Activated CD8-positive, alpha-beta T cell treated with anti-CD3 and anti-CD28 coated beads for 36 hours (primary cell): ENCODE data around the gene FAM98C. TPM values are rescaled to one million over a fixed set of nuclear protein-coding genes. Genes with fewer than 3 reads are reported as not detected.

ENCODE experiments used
- ATAC-seq: fragments of 200-7000 bp; cut with Tn5 transposase; one replicate; pipeline ENCODE4 v1.10.0; 2021; ENCODE audit warnings: mild to moderate bottlenecking, moderate library complexity
- CTCF ChIA-PET: fragments of 350-600 bp; sonication (Branson Sonifier 250); formaldehyde crosslinking; loops from one replicate; lab custom pipeline; 2021; ENCODE audit warnings: antibody characterized with exemption; lab: Charles Lee
- POLR2A ChIA-PET: fragments of 350-600 bp; sonication (Branson Sonifier 250); formaldehyde crosslinking; loops from one replicate; lab custom pipeline; 2021; ENCODE audit warnings: antibody characterized with exemption; lab: Charles Lee
- DNase-seq: peaks from one replicate; pipeline ENCODE4 v3.0.0-alpha.2; 2020
- H3K27ac Mint-ChIP-seq: one replicate; pipeline ENCODE4 v1.8.0; 2021; ENCODE audit warnings: mild to moderate bottlenecking, mixed read lengths
- H3K27me3 Mint-ChIP-seq: one replicate; pipeline ENCODE4 v1.8.0; 2021; ENCODE audit warnings: mixed read lengths
- H3K36me3 Mint-ChIP-seq: one replicate; pipeline ENCODE4 v1.8.0; 2021; ENCODE audit warnings: low read depth, mixed read lengths
- H3K4me1 Mint-ChIP-seq: one replicate; pipeline ENCODE4 v1.8.0; 2021; ENCODE audit warnings: low read depth, mixed read lengths
- H3K4me3 Mint-ChIP-seq: one replicate; pipeline ENCODE4 v1.8.0; 2021; ENCODE audit warnings: mild to moderate bottlenecking, moderate library complexity, mixed read lengths
- H3K9me3 Mint-ChIP-seq: one replicate; pipeline ENCODE4 v1.8.0; 2021; ENCODE audit warnings: mixed read lengths
- CTCF ChIP-seq: fragments of 200-600 bp; IDR thresholded peaks from one replicate; pipeline ENCODE4 v1.8.0; 2022; ENCODE audit warnings: antibody characterized with exemption, mild to moderate bottlenecking
- intact Hi-C: fragments of 100-400 bp; cut with micrococcal nuclease; formaldehyde crosslinking; loops from one replicate; pipeline ENCODE4 v1.10.0; 2022
- total RNA-seq, 2 experiments: library from RNA; stranded (reverse); gene quantifications; one replicate each; pipeline ENCODE4 v1.2.3, GENCODE V29; 2021

Gene FAM98C
- total RNA-seq, 2 experiments from 2014 or later, result 11.7 to 12.5 TPM

- no peak for DNase-seq
- intact Hi-C loops, result no loop called here
Observed at GRCh38 chr19:38384209-38385027, 18.5 kb upstream of the FAM98C start.

GRCh38 chr19:38385057-38385803 lies 17.7 kb upstream of the FAM98C start:
- H3K27me3 Mint-ChIP-seq, result peaks cover 16% of the 10 kb centered on the region
- no peak overlapping the region for H3K4me3 Mint-ChIP-seq
- H3K27ac Mint-ChIP-seq, result no peak overlapping the region
- peaks cover 20% of the 10 kb centered on the region for H3K4me1 Mint-ChIP-seq
- intact Hi-C loops, result no loop called here
- DNase-seq (no peak), ATAC-seq (no peak)
- no peak for TF ChIP-seq CTCF
- peaks cover 49% of the 10 kb centered on the region for H3K36me3 Mint-ChIP-seq
- H3K9me3 Mint-ChIP-seq, result no peaks in the 10 kb centered on the region
- ChIA-PET POLR2A (interaction anchor here (1.8 to 5.4 kb wide), 2 partner anchors 10 kb away, joined by 7 to 40 read pairs; partner anchors contain the start of gene PSMD8), CTCF (interaction anchor here (0.8 to 1.9 kb wide), 3 partner anchors 17 to 160 kb away, joined by 3 to 6 read pairs (median 5); partner anchors contain the start of gene FAM98C)

More at GRCh38 chr19:38384209-38385027, 18.5 kb upstream of the FAM98C start:
- Mint-ChIP-seq H3K4me3 (no peak overlapping the region), H3K27ac (no peak overlapping the region), H3K9me3 (no peaks in the 10 kb centered on the region), H3K36me3 (peaks cover 56% of the 10 kb centered on the region), H3K27me3 (peaks cover 11% of the 10 kb centered on the region), H3K4me1 (peaks cover 18% of the 10 kb centered on the region)
- no peak for TF ChIP-seq CTCF
- ATAC-seq, result no peak
- CTCF ChIA-PET, result interaction anchor here (0.8 to 1.9 kb wide), 3 partner anchors 18 to 159 kb away, joined by 3 to 6 read pairs (median 5); partner anchors contain the start of gene FAM98C
- POLR2A ChIA-PET, result interaction anchor here (0.8 to 5.4 kb wide), 3 partner anchors 9 to 11 kb away, joined by 6 to 40 read pairs (median 7); partner anchors contain the start of gene PSMD8

GRCh38 chr19:38385804-38386257 lies 17.1 kb upstream of the FAM98C start:
- Mint-ChIP-seq H3K4me3 (no peak overlapping the region), H3K36me3 (peaks cover 43% of the 10 kb centered on the region), H3K27me3 (peaks cover 18% of the 10 kb centered on the region), H3K27ac (no peak overlapping the region), H3K9me3 (no peaks in the 10 kb centered on the region), H3K4me1 (peaks cover 20% of the 10 kb centered on the region)
- no peak for ATAC-seq
- POLR2A ChIA-PET, result interaction anchor here (0.5 to 5.4 kb wide), 3 partner anchors 9 to 38 kb away, joined by 3 to 40 read pairs (median 7); partner anchors contain the start of gene PSMD8
- DNase-seq, result peak; percentile 43
- CTCF ChIA-PET, result interaction anchor here (1.9 kb wide), 1 partner anchor 152 kb away, joined by 6 read pairs; no protein-coding TSS in a partner anchor
- no peak for TF ChIP-seq CTCF
- intact Hi-C loops, result no loop called here

GRCh38 chr19:38386300-38386970 lies 16.5 kb upstream of the FAM98C start:
- Mint-ChIP-seq H3K36me3 (peaks cover 37% of the 10 kb centered on the region), H3K27me3 (peaks cover 22% of the 10 kb centered on the region), H3K4me1 (peaks cover 20% of the 10 kb centered on the region), H3K9me3 (no peaks in the 10 kb centered on the region), H3K4me3 (no peak overlapping the region), H3K27ac (no peak overlapping the region)
- intact Hi-C loops, result no loop called here
- TF ChIP-seq CTCF, result no peak
- DNase-seq, result no peak
- ChIA-PET POLR2A (interaction anchor here (0.5 to 5.4 kb wide), 4 partner anchors 9 to 263 kb away, joined by 3 to 40 read pairs (median 5); partner anchors contain the start of gene PSMD8), CTCF (interaction anchor here (1.7 kb wide), 1 partner anchor 17 kb away, joined by 14 read pairs; the partner anchor contains the start of gene FAM98C)
- ATAC-seq, result no peak
